Hepatic stellate cell (primary cell): ENCODE data around the gene TIMP2.

Source experiments
- DNase-seq: peaks from one replicate; pipeline ENCODE4 v3.0.0; 2011; ENCODE audit warnings: low spot score

Gene TIMP2

DNA sequence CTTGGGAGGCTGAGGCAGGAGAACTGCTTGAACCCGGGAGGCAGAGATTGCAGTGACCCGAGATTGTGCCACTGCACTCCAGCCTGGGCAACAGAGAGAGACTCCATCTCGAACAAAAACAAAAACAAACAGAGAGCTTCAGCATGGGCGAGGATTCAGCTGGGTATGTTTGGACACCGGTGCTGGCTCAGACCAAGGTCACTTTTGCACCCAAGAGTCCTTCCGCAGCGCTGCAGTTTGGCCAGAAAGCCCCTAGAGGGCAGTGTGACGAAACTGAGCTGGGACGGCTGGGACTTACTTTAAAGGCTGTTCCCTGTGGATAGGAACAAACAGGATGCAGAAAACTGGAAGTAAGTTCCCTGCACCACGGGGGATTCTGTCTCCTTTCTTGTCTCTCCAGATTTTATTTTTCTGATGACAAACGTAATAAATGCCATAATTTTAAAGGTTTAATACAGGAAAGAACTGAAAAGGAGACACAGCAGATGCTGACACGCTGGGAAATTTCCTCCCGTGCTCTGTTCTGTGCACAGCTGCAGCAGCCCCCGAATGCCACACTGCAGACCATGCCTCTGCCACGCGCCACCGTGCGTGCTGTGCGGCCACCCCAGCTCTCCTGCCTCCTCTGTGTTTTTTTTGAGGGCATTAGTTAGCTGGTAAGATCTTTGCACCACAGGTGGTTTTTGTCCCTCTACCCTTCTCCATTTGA is 59.4 kb downstream of the TIMP2 start:
- DNase-seq, result peak; percentile 74

DNA sequence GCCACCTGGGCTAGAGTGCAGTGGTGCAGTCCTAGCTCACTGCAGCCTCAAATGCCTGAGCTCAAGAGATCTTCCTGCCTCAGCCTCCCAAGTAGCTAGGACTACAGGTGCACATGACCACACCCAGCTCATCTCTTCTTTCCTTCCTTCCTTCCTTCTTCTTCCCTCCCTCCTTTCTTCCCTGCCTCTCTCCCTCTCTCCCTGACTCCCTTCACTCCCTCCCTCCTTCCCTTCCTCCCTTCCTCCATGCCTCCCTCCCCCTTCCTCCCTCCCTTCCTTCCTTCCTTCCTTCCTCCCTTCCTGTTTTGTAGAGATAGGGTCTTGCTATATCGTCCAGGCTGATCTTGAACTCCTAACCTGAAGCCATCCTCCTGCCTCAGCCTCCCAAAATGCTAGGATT is 61.1 kb downstream of the TIMP2 start:
- DNase-seq, result no peak

DNA sequence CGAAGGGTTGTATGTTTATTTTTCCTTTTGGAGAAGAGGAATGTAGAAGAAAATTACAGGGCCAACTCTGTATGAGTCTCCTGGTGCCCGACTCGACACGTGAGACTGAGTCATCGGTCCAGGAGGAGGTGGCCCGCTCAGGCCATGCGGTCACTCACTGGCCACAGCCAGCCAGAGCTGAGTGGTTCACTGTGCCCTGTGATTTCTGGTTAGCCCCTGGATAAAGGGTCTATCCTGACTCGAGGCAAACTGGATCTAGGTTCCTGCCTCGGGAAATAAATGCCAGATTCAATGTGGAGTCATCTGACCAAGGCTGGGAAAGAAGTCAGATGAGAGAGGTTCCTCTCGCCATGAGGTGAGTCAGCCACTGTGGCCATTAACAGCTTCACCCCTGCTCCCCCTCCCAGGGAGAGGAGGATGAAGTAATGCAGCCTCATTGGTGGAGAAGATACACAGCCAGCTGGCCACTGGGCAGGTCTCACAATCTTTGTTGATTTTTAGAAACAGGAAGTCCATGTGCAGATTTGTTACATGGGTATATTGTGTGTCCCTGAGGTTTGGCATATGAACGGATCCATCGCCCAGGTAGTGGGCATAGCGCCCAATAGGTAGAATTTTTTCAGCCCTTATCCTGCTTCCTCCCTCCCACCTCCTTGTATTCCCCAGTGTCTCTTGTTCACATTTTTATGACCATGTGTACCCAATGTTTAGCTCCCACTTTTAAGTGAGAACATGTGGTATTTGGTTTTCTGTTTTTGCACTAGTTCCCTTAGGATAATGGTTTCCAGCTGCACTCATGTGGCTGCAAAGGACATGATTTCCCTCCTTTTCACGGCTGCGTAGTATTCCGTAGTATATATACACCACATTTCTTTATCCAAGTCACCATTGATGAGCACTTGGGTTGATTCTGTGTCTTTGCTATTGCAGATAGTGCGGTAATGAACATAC is 62.8 kb downstream of the TIMP2 start:
- peak; percentile 90 for DNase-seq

DNA sequence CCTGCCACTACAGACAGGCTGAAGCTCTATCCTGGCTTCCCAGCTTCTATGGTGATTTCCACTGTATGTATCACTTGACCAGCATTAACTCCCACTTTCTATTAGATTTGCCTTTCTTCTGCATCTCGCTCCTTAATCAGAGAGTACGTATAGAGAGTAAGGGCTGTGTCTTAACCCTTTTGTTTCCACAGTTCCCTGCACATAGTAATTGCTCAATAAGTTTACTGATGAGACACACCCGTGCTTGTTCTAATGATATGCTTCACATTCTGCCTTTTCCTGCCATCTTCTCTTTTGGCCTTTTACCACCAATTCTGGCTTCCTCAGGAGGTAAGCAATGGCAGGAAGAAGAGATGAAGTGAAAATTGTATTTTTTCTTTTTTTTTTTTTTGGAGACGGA is 64.0 kb downstream of the TIMP2 start:
- DNase-seq, result no peak

DNA sequence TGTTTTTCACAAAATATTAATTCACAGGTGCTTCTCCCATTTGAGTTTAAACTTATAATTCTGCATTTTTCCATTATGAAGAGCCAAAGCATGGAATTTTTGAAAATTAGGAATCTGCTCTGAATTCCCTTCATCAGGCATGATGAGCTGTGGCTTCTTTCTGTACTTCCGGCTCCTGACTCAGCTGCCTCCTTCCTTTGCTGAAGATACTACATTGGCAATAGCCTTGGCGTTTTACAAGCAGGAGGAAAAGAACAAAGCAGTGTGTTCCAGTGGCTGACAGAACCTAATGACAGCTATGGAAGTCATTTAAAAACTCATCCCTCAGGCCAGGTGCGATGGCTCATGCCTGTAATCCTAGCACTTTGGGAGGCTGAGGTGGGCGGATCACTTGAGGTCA is 66.1 kb downstream of the TIMP2 start:
- DNase-seq, result no peak

DNA sequence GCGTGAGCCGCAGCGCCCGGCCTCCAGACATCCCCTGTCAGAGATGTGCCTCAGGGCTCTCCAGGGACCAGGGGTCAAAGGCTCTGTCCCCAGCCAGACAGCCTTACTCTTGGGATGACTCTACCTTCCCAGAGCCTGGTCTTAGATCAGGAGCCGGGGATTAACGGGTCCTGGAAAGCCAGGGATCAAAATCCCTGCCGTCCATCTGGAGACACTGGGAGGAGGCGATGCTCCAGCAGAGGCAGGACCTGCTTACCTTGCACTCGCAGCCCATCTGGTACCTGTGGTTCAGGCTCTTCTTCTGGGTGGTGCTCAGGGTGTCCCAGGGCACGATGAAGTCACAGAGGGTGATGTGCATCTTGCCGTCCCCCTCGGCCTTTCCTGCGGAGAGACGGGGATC is 67.9 kb downstream of the TIMP2 start:
- DNase-seq, result no peak

DNA sequence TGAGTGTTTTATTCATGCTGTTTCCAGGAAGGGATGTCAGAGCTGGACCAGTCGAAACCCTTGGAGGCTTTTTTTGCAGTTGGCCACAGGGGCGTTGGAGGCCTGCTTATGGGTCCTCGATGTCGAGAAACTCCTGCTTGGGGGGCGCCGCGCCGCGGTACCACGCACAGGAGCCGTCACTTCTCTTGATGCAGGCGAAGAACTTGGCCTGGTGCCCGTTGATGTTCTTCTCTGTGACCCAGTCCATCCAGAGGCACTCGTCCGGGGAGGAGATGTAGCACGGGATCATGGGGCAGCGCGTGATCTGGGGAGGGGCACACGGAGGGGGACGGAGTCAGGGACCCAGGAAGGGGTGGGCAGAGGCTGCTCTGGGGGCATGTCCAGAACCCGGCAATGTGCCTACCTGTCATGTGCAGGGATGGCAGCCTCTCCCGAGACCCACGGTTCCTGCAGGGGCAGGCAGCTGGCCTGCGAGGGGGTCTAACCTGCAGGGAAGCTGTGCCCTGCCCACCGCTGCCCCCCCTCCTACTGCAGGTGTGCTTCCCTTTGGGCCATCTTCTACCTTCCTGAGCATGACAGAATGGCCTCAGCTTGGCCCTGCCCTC is 69.5 kb downstream of the TIMP2 start:
- DNase-seq, result no peak

DNA sequence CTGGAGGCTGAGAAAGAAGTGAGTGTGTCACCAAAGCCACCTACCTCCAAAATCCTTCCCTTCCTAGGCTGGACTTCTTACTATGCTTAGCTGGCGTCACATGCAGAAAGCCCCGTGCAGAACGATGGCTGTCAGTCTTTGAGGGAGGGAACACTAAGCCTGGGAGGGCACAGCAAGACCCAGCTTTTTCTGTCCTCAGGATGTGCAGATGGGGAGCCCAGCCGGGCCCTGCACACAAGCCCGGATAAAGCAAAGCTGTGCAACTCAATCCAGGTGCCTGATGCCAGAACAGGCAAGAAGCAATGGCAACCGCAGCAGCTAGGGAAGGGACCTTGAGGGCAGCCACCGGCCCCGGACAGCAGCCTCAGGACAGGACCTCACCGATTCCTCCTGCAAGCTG is 70.7 kb downstream of the TIMP2 start:
- DNase-seq, result no peak

DNA sequence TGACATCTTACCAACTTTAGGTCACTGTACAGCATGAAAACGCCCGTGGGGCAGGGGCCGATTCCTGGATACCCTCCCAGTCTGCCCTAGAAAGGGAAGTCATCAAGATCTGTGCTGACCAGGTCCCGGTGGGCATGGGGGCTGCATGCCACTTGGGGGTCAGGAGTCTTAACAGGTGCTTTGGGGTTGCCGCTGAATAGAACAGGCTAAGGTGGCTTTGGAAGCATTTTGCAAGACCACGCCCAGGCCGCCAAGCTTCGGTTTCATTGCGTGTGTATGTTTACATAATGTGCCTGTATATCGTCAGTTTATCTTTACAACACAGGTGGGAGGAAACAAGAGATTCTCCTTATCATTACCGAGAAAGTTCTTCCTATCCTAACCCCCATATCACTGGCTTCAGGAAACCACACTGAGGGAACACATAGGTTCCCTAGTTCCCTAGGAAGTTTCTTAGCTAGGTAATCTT is 71.2 kb downstream of the TIMP2 start:
- no peak for DNase-seq

DNA sequence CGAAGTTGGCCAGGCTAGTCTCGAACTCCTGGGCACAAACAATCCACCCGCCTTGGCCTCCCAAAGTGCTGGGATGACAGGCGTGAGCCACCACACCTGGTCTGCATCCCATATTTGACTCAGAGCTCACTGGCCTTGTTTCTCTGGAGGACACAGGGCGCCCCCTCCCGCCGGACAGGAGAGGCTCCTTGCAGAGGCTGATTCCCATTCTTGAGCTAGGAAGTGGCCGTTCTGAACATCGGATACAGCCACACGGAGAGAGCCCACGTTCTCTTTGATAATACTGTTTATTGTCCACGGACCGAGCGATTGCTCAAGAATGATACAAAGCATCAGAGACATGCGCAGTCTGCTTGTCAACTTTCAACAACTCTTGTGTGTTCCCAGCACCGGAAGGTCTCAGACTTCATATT is 72.5 kb downstream of the TIMP2 start:
- DNase-seq, result no peak

DNA sequence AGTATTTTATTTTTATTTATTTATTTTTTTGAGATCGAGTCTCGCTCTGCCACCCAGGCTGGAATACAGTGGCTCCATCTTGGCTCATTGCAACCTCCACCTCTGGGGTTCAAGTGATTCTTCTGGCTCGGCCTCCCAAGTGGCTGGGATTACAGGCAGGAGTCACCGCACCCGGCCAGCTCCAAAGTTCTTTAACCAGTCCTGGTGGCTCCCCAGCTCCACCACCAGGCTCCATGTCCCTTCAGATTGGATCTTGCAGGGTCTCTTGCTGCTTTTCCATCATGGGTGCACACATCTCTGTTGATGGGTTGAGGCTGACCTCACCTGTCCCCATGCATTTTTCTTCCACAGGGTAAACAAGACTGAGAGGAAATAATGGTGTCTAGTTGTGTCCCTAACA is 76.2 kb downstream of the TIMP2 start:
- no peak for DNase-seq

DNA sequence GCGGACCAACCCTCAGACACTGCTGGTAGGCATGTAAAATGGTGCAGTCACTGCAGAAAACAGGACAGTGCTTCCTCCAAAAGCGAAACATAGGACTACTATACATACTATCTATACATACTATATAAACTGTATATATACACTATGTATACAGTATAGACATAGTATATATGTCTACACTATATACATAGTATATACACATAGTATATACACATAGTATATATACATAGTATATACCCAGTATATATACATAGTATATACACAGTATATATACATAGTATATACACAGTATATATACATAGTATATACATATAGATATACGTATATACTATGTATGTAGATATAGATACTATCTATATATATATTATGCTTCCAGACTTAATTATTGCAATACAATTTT is 78.1 kb downstream of the TIMP2 start:
- no peak for DNase-seq

DNA sequence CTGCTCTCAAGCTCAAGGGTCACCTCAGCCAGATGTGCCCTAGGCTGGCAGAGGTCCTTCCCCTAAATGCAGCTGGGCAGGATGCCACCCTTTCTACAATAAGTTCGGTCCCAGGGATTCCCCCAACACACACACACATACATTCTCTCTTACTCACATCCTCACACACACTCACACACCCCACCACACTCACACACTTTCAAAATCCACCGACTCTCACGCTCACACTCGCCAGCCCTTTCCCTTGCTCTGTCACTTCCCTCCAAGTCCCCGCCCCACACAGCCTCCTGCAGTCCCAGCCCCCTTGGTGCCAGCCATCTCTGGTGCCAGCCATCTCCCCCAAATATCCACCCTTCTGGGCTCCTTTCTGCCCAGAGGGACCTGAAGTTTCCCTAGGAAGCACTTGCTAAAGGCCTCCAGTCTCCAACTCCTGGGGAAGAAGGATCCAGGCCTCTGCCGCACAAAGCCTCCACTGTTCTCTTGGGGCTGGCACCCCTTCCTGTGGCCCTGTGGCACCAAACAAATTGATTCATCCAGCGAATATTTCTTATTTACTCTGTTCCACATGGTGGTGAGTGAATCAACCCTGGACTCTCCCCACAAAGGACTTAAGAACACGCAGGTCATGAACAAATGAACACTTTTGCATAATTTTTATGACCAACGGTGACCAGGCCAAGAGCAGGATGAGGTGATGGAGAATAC is 80.7 kb downstream of the TIMP2 start:
- DNase-seq, result no peak

DNA sequence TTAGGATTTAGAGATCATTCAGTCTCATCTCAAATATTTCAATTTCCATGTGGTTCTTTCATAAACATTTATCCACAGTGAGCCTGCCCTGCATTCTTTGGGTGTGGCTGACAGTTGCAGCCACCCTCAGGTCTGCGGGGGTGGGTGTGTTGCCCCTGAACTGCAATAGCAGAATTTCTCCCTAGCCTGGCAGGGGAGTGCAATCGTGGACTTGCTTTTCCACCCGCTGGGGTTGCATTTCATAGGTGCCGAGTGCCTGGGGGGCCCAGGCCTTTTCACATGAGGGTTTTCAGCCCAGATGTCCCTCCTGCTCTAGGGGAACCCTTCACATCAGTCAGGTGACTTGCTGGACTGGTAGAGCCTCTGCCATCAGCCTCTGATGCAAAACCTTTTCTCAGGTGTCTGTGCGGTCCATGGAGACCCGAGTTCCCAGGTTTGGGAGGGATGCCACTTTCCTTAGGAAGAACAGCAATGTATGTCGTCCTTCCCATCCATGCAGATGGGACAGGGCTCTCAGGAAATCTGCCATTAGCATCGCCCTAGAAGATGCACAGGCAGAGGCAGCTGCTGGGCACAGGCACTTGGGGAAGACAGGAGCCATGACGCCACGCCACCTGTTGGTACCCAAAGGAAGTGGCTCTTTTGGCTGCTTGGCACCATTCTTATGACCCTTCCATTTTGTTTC is 82.2 kb downstream of the TIMP2 start:
- DNase-seq, result peak; percentile 45

DNA sequence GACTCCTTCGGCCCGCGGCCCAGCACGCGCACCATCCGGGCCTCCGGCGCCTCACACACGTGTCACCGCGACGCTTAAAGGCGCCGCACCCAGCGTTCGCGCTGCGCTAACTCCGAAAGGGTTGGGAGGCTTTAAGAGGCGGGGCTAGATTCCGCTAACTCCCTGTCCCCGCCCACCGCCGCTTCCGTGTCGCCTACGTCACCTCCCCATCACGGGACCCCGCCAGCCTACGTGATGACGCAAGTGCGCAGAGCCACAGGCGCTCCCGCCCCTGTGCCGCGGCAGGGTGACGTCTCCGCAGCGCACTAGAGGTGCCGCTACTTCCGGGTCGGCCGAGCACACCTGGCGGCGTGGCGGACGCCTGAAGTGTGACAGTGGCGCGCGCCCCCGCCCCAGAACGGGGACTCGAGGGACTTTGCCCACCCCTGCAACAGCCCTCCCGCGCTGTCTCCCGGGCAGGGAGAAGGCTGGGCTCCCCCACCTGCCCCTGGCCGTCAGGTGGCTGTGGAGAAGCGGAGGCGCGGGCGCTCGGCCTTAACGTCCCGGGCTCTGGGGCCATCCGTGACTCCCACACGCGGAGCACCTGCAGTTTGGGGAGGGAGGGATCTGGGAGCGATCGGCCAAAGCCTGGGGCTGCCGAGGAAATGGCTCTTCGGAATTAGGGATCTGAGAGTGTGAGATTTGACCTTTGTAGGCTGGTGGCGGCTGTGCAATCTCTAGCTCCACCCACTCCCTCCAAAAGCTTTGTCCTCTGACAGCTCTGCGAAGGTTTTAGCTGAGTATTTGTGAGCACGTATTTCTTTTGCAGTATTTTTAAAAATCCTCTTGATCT is 84.2 kb downstream of the TIMP2 start, which contains the start of gene USP36:
TSS of gene USP36 (minus strand) at position 35 of the 832 bp plus-strand sequence. CDS start 4,451 bp downstream, outside the sequence.
- DNase-seq, result peak; percentile 98

DNA sequence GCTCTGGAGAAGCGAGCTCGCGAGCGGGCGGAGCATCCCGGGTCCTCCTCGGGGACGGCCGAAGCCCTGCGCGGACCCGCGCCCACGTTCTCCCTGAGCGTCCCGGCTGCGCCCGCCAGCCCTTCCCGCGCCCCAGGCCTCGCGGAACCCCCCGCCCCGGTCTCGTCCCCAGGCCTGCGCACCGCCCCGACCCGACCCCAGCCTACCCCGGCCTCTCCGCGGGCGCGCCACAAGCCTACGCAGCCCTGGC is 84.7 kb downstream of the TIMP2 start:
- no peak for DNase-seq

DNA sequence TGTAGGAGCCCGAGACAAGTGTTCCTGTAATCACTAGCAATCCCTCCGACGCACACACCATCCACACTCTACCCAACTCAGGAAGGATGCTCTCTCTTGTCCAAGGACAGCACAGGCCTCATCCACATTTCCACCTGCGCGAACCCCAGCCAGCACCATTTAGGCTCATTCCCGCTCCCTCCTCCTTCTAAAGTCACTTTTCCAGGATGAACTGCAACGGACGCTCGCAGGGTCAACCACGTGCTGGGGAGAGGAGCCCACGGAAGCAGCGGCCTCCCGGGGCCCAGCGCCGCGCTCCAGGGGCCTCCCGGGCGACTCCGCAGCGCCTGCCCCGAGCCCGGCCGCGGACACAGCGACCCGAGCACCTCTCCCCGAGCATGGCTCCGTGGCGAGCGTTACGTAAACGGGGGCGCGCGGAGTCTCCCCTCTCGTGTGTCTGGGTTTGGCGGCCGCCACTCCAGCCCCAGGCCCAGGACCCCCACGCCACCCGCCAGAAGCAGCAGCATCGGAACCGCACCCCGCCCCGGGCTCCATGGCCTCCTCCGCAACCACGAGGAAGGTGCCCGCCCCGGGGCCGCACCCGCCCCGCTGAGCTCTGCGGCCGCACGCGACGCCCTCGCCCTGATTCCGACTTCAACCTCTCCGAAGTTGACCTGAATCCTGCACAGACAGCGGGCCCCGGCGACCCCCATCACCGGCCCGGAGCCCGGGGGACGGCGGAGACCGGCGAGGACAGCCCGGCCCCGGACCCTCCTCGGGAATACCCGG is 85.2 kb downstream of the TIMP2 start:
- DNase-seq, result peak; percentile 62

DNA sequence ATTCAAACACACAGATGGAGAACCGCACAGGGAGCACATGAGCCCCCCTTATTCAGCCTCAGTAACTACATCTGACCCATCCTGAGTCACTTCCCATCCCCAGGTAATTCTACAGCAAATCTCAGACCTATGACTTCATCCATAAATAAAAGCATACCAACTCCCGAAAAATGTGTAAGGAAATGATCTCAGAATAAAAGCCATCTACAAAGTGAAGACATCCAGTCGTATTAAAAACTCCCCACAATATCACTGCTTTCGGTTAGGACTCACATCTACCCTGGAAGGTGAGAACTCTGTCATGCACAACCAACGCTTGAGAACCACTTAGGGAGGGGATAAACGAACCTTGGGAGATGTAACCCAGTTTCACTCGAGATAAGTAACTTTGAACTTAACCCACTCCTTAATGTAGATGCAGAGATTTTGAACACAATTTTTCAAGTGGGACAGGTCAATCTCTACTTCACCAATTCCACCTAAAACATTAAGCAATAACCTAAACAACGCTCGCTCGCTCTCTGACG is 85.9 kb downstream of the TIMP2 start:
- DNase-seq, result peak; percentile 49

DNA sequence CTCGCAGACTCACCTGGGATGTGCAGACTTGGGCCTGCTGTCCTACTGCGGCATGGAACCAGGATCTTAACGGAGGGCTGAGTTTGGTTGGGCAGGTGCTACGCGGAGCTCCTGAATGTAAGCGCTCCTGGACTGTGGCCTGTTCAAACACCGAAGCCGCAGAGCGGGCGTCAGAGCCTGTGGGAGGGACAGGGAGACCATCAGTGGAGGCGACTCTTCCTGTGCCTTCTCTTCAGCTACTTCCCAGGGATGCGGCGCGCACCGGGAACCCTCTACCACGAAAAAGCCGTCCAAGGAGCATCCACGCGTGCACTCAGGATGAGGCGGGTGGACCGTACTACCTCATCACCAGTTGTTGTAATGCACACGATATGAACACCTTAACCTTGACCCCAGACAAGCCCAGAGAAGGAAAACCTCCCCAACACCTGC is 86.6 kb downstream of the TIMP2 start:
- no peak for DNase-seq
